Measurements from ENCODE around the gene PPP1R1C.
A peak's percentile ranks its signal among the peaks of the same experiment; 100 is the strongest.

The PPP1R1C gene

DNA sequence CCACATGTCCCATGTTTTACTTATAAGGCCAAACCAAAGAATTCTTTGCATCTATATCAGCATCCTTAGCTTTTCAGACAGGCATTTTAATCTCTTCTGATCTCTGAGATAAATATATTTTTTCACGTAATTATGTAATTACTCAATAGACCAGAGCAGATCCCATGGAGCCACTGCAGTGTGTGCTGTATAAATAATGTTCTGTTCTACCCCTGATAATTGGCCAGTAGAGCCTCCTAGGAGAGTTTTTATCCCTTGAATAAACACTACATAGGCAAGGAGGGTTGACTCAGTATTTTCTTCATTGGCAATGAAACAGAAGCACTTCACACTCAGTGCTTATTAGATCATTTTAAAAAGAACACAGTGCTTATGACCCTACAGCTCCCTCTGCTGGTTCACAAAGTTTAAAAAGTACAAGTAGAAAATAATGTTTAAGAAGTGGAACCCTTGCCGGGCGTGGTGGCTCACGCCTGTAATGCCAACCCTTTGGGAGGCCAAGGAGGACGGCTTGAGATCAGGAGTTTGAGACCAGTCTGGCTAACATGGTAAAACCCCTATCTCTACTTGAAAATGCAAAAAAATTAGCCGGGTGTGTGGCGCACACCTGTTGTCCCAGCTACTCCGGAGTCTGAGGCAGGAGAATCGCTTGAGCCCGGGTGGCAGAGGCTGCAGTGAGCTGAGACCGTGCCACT, 91.9 kb downstream of the PPP1R1C start:
- no peak overlapping the region for H3K27ac ChIP-seq (ENCODE audit: low read depth, low read length)
- H3K79me2 ChIP-seq (ENCODE audit: insufficient read depth, low read length) = no peaks in the 10 kb centered on the region
- no peak for TF ChIP-seq EZH2phosphoT487 (conservative IDR thresholded peaks at IDR 0.05; ENCODE audit: low read length)
- TF ChIP-seq, protein P1, sequence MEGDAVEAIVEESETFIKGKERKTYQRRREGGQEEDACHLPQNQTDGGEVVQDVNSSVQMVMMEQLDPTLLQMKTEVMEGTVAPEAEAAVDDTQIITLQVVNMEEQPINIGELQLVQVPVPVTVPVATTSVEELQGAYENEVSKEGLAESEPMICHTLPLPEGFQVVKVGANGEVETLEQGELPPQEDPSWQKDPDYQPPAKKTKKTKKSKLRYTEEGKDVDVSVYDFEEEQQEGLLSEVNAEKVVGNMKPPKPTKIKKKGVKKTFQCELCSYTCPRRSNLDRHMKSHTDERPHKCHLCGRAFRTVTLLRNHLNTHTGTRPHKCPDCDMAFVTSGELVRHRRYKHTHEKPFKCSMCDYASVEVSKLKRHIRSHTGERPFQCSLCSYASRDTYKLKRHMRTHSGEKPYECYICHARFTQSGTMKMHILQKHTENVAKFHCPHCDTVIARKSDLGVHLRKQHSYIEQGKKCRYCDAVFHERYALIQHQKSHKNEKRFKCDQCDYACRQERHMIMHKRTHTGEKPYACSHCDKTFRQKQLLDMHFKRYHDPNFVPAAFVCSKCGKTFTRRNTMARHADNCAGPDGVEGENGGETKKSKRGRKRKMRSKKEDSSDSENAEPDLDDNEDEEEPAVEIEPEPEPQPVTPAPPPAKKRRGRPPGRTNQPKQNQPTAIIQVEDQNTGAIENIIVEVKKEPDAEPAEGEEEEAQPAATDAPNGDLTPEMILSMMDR (IDR thresholded peaks at IDR 0.05; ENCODE audit: insufficient read depth, low read length, poor library complexity, severe bottlenecking) = peak; percentile 54
- H3K27me3 ChIP-seq (ENCODE audit: low read length) = no peaks in the 10 kb centered on the region
- no peaks in the 10 kb centered on the region for H4K20me1 ChIP-seq (ENCODE audit: low read depth, low read length)
- H3K9me2 ChIP-seq (replicated peaks; ENCODE audit: insufficient read depth, low read length) = no peaks in the 10 kb centered on the region
- H3K9ac ChIP-seq (ENCODE audit: low read length) = no peak overlapping the region
- H3F3A ChIP-seq (ENCODE audit: insufficient read depth) = no peaks in the 10 kb centered on the region
- no peak overlapping the region for H3K4me2 ChIP-seq (ENCODE audit: low read depth, low read length, poor library complexity, severe bottlenecking)
- H3K4me3 ChIP-seq (ENCODE audit: insufficient read depth, low read length, poor library complexity, severe bottlenecking) = no peak overlapping the region
- no peak overlapping the region for H2AFZ ChIP-seq (ENCODE audit: low read depth, low read length, severe bottlenecking)
- no peaks in the 10 kb centered on the region for H3K9me3 ChIP-seq (ENCODE audit: insufficient read depth, low read length)
- no peaks in the 10 kb centered on the region for H3K36me3 ChIP-seq (ENCODE audit: low read length)

DNA sequence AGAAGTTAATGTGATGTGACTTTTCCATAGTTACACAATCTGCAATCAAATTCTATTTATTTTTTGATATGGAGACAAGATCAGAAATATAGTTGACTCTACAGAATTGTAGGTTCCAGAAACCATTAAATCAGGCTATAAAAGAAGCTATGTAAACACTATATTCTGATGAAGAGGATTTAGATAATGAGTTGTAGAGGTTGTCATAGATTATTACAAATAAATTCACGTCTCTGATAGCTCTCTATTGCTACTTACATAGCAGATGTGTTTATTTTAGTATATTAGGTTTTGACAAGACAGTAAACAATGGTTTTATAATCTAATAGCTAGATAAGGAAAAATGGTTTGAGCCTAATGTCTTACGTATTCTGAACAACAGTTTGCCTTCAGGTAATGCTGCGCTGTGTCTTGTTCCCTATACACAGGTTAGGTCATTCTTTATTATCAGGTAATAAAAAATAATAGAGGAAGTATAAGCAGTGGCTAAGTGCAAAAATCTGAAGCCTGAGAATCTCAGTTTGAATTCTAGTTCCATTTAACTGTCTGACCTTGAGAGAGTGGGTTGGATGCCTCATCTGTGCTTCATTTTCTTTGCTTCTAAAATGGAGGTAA, 93.4 kb downstream of the PPP1R1C start:
- no peaks in the 10 kb centered on the region for H4K20me1 ChIP-seq (ENCODE audit: low read depth, low read length)
- H3K9ac ChIP-seq (ENCODE audit: low read length) = no peak overlapping the region
- no peak overlapping the region for H3K4me3 ChIP-seq (ENCODE audit: insufficient read depth, low read length, poor library complexity, severe bottlenecking)
- TF ChIP-seq, protein P1 (IDR thresholded peaks at IDR 0.05; ENCODE audit: insufficient read depth, low read length, poor library complexity, severe bottlenecking) = no peak
- TF ChIP-seq EZH2phosphoT487 (conservative IDR thresholded peaks at IDR 0.05; ENCODE audit: low read length) = no peak
- H3K27me3 ChIP-seq (ENCODE audit: low read length) = no peaks in the 10 kb centered on the region
- no peaks in the 10 kb centered on the region for H3F3A ChIP-seq (ENCODE audit: insufficient read depth)
- H2AFZ ChIP-seq (ENCODE audit: low read depth, low read length, severe bottlenecking) = no peak overlapping the region
- no peaks in the 10 kb centered on the region for H3K79me2 ChIP-seq (ENCODE audit: insufficient read depth, low read length)
- no peak overlapping the region for H3K4me2 ChIP-seq (ENCODE audit: low read depth, low read length, poor library complexity, severe bottlenecking)
- no peaks in the 10 kb centered on the region for H3K9me3 ChIP-seq (ENCODE audit: insufficient read depth, low read length)
- no peaks in the 10 kb centered on the region for H3K36me3 ChIP-seq (ENCODE audit: low read length)
- H3K27ac ChIP-seq (ENCODE audit: low read depth, low read length) = no peak overlapping the region
- no peaks in the 10 kb centered on the region for H3K9me2 ChIP-seq (replicated peaks; ENCODE audit: insufficient read depth, low read length)

DNA sequence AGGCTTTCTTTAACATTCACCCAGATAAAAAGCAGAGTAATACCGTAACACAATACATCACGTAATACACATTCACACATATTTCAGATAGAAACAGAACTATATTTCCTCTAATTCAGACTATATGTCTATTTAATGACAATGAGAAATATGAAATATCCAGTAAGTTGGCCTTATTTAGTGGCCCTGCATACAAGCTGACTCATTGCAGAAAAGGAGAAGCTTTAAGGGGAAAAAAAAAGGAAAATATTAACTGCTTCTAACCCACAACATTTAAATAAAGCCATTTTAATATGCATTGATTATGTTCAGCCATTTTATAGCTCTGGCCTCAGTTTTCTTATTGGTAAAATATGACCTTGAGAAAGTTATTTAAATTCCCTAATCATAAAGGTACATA, 94.8 kb downstream of the PPP1R1C start:
- TF ChIP-seq, protein P1 (IDR thresholded peaks at IDR 0.05; ENCODE audit: insufficient read depth, low read length, poor library complexity, severe bottlenecking) = no peak
- TF ChIP-seq EZH2phosphoT487 (conservative IDR thresholded peaks at IDR 0.05; ENCODE audit: low read length) = no peak
- Histone ChIP-seq H3K9me2 (replicated peaks; ENCODE audit: insufficient read depth, low read length) (no peaks in the 10 kb centered on the region), H3K27me3 (ENCODE audit: low read length) (no peaks in the 10 kb centered on the region), H2AFZ (ENCODE audit: low read depth, low read length, severe bottlenecking) (no peak overlapping the region), H4K20me1 (ENCODE audit: low read depth, low read length) (no peaks in the 10 kb centered on the region), H3K4me3 (ENCODE audit: insufficient read depth, low read length, poor library complexity, severe bottlenecking) (no peak overlapping the region), H3K9me3 (ENCODE audit: insufficient read depth, low read length) (no peaks in the 10 kb centered on the region), H3K36me3 (ENCODE audit: low read length) (no peaks in the 10 kb centered on the region), H3K27ac (ENCODE audit: low read depth, low read length) (no peak overlapping the region), H3K79me2 (ENCODE audit: insufficient read depth, low read length) (no peaks in the 10 kb centered on the region), H3K4me2 (ENCODE audit: low read depth, low read length, poor library complexity, severe bottlenecking) (no peak overlapping the region), H3F3A (ENCODE audit: insufficient read depth) (no peaks in the 10 kb centered on the region), H3K9ac (ENCODE audit: low read length) (no peak overlapping the region)
